ENCODE results near the gene ADGRG7. TPM values are rescaled to one million over a fixed set of nuclear protein-coding genes. Genes with fewer than 3 reads are reported as not detected.

Gene ADGRG7
- total and polyA plus RNA-seq, 2 of the 13 experiments (the other 11 are each of a cell fraction or from before 2014, with no cell fraction given), result not detected

GRCh38 chr3:100613721-100614390 lies 4.5 kb downstream of the ADGRG7 start (continued):
- TF ChIP-seq ZNF3 (CRISPR knock-in tag; IDR thresholded peaks at IDR 0.05) (no peak), EP300 (IDR thresholded peaks at IDR 0.05; ENCODE audit: low read depth in 2 of 2, low read length in 2 of 2) (peak in 1 of 2 experiments; percentile 35; a peak in 2 of 4 replicates), EP300 (CRISPR knock-in tag; IDR thresholded peaks at IDR 0.05; ENCODE audit: borderline replicate concordance) (no peak), MEIS2 (CRISPR knock-in tag; IDR thresholded peaks at IDR 0.05) (no peak), ZSCAN31 (CRISPR knock-in tag; IDR thresholded peaks at IDR 0.05; ENCODE audit: low read depth) (no peak), THAP8 (CRISPR knock-in tag; IDR thresholded peaks at IDR 0.05; ENCODE audit: borderline replicate concordance) (no peak), AHR (CRISPR knock-in tag; IDR thresholded peaks at IDR 0.05) (no peak), DMTF1 (CRISPR knock-in tag; IDR thresholded peaks at IDR 0.05) (no peak), ZNF772 (CRISPR knock-in tag; IDR thresholded peaks at IDR 0.05) (no peak), SIX1 (CRISPR knock-in tag; IDR thresholded peaks at IDR 0.05; ENCODE audit: borderline replicate concordance) (peak; percentile 88), ZZZ3 (CRISPR knock-in tag; IDR thresholded peaks at IDR 0.05; ENCODE audit: borderline replicate concordance) (no peak), ZNF142 (CRISPR knock-in tag; IDR thresholded peaks at IDR 0.05) (no peak), RBFOX2 (IDR thresholded peaks at IDR 0.05; ENCODE audit: low read depth, low read length) (peak; percentile 37; the same call in 1 of the 2 replicates), JDP2 (CRISPR knock-in tag; IDR thresholded peaks at IDR 0.05; ENCODE audit: borderline replicate concordance) (no peak), KAT8 (CRISPR knock-in tag; IDR thresholded peaks at IDR 0.05) (peak; percentile 52), NCOA2 (CRISPR knock-in tag; IDR thresholded peaks at IDR 0.05) (0 out of 2 replicates have a peak, but pooled peaks have one; percentile 35), MAFK (conservative IDR thresholded peaks at IDR 0.05 in 1 of 2, IDR thresholded peaks at IDR 0.05 in 1 of 2; ENCODE audit: low read length in 2 of 2) (no peak), MYC (CRISPR knock-in tag; IDR thresholded peaks at IDR 0.05; ENCODE audit: borderline replicate concordance) (no peak), ZFP1 (CRISPR knock-in tag; IDR thresholded peaks at IDR 0.05) (no peak), POGK (CRISPR knock-in tag; conservative IDR thresholded peaks at IDR 0.05) (no peak)
